Hematopoietic multipotent progenitor cell treated with erythropoietin and hydrocortisone succinate and interleukin-3 and kit ligand, for 8 days (in vitro differentiated cells): ENCODE data around the gene APP.

Source experiments
- DNase-seq: peaks from one replicate; pipeline ENCODE4 v3.0.0-alpha.2; 2015

The APP gene

DNA sequence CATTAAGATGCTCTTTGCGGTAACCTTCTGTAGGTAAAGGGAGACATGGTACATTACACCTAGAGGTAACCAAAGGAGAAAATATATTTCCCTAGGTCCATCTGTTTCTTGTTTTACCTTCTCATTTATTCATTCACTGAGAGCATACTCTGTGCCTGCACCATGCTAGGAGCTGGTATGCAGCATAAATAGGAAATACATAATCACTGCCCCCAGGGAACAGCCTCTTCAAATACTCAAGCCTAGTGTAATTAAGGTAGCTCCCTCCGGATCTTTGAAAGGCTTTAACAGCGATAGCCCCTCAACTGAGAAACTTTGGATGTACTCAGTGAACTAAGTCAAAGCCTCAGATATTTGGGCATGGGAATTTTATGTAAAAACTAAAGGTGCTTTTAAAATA, 312.2 kb downstream of the APP start:
- no peak for DNase-seq

- no peak for DNase-seq
Measured at GRCh38 chr21:25857308-25858074, 313.1 kb downstream of the APP start.

GRCh38 chr21:25855576-25855975, 315.0 kb downstream of the APP start:
- DNase-seq: no peak

DNA sequence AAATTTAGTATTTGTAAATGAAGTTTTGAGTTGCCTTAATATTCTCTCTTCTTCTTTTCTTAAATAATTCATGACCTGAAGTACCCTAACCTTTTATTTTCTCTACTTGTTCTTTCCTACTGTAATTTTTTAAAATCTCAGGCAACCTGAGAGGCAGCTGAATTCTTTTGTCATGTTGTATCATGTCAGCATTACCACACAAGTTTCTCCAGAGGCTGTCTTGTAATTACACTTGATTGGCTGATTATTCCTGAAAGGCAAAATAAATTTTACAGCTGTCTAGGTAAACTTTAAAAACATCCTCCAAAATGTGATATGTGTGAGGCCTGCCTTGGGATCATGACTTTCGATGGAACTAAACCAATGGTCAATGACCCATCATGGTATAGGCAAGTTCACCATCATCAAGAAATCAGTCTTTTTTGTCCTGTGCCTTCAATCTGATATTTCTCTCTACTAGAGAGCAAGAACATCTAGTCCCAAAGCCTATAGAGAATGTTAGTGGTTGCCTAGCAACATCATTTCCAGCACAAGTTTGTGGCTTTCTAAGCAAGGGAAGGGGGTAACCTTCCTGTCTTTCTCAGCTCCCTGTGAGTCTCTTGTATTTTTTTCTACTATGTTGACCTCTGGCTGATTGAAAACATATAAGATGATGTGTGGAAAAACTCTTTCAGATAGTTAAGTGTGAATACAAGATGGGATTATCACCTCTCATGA, 320.3 kb downstream of the APP start:
- DNase-seq: no peak

- no peak for DNase-seq
Measured at GRCh38 chr21:25848309-25848708, 322.3 kb downstream of the APP start.

- DNase-seq: no peak
Measured at GRCh38 chr21:25845729-25846256, 324.8 kb downstream of the APP start.

DNA sequence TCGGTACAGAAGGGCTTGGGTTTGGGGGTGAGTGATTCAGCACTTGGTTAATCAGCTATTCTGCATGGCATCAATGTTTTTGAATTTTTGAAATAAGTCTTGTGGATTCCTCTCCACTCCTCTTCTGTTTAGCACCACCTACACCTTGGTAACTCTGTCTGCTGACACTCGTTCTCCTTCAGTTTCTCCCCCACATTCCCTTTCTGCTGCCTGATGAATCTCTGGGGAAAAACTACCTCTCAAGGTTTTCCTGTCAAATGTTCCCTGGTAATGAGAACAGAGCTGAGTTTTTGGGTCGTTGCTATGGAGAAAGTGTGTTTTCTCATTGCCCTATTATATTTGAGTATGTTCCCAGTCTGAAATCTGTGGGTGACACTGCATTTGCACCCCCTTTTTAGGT, 327.6 kb downstream of the APP start:
- no peak for DNase-seq

- DNase-seq: no peak
Measured at GRCh38 chr21:25838809-25839208, 331.8 kb downstream of the APP start.

DNA sequence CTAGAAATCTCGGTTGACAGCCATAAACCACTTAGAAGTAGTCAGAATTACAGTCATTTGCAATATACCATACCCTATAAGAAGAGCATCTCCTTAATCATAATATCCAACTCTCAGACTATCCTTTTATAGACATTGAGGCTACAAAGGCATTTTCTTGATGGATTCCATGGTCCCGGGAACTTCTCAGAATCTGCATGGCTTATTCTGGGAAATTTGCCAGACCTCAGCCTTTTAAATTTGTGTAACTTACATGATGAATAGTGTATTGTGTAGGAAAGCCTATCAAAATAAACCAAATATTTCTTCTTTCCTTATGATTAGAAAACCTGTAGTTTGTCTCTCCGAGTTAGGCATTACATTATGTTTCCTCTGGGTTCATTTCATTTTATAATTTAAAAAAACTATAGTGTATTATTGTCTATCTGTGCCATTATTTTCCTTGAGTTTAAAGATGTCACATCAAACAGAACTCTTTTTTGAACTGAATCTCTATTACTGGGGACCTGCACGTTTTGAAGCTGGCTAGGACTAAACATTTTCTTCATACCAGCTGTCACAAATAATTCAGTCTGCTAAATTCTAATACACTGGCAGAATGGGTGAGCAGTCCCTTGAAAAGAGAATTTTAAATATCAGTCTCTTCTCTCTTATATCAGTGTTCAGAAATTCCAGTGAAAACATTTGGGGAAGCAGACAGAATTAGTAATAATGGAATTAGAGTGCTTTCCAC, 332.9 kb downstream of the APP start:
- no peak for DNase-seq

DNA sequence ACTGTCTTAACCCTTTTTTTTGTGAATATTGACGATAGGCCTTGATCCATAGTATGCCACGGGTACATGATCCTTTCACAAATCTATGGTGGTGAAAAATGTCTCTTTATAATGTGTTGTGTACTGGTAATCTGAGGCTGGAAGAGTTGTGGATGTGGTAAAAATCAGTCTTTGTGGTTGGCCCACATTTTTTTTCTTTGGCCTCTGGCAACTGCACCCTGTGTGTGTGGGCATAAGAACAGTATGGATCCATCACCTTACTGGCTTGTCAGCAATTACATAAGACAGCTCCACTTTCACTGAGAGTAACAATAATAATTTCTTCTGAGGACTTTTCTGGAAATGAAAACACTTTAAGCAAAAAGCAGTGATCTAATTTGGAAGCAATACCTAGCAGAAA, 334.2 kb downstream of the APP start:
- no peak for DNase-seq

GRCh38 chr21:25834381-25834780, 336.2 kb downstream of the APP start:
- DNase-seq: no peak

GRCh38 chr21:25831300-25831960, 339.1 kb downstream of the APP start:
- DNase-seq: no peak
